Measurements from ENCODE around the gene FGFRL1.

DNA sequence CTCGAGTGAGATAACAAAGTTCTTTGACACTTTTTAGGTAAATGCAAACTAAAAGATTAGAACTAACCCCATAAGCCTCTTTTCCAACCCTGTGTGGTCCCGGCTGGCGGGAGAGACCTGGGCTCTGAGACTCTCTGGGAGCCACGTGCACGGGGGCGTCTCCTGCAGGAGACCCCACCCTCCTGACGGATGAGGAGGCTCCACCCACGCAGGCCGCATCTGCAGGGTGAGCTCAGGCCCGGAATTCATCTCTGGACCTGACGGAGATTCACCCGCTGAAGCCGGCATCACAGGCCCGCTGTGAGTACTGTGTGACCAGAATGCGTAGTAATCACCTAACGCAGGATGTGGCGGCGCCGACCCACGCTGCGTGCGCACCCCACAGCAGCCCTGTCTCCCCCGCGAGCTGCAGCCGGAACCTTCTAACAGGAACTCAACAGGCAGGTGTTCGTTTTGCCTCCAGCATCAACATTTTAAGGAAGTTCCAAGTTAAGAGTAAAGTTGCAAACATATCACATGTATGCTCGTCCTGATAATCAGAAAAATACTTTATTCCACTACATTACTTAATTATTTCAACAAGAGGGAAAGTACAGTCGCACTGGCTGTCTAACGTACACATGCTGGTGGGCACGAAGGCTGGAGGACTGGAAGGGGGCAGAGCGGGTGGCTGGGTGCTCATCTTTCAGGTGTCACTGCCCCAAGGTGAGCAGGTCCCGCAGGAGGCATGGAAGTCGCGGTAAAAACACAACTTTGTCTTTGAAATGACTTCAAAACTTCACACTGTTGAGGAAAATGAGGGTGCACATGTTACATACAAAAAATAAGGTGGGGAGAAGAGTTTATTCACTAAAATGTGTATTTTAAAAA, 44.5 kb downstream of the FGFRL1 start:
- TF ChIP-seq, protein P1, sequence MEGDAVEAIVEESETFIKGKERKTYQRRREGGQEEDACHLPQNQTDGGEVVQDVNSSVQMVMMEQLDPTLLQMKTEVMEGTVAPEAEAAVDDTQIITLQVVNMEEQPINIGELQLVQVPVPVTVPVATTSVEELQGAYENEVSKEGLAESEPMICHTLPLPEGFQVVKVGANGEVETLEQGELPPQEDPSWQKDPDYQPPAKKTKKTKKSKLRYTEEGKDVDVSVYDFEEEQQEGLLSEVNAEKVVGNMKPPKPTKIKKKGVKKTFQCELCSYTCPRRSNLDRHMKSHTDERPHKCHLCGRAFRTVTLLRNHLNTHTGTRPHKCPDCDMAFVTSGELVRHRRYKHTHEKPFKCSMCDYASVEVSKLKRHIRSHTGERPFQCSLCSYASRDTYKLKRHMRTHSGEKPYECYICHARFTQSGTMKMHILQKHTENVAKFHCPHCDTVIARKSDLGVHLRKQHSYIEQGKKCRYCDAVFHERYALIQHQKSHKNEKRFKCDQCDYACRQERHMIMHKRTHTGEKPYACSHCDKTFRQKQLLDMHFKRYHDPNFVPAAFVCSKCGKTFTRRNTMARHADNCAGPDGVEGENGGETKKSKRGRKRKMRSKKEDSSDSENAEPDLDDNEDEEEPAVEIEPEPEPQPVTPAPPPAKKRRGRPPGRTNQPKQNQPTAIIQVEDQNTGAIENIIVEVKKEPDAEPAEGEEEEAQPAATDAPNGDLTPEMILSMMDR (IDR thresholded peaks at IDR 0.05), result no peak
- TF ChIP-seq POLR2A (IDR thresholded peaks at IDR 0.05), result no peak
